PC-3 (cell line): Measurements from ENCODE around the gene CDH13. TPM values are rescaled to one million over a fixed set of nuclear protein-coding genes. Genes with fewer than 3 reads are reported as not detected.

Experiments used
- ATAC-seq: fragments of 200-7000 bp; cut with Tn5 transposase; 2 replicates; pipeline ENCODE4 v1.9.1; 2020; ENCODE audit warnings: mild to moderate bottlenecking, moderate library complexity
- BruUV-seq: library from RNA; stranded (reverse); fragments of 400-500 nt; replicated peaks from 2 replicates; lab custom pipeline; 2021; lab: Mats Ljungman, UMichigan
- CTCF ChIA-PET: fragments of 300-600 bp; sonication (Branson Sonifier 250); formaldehyde crosslinking; loops from one replicate; lab custom pipeline; 2022; ENCODE audit warnings: antibody characterized with exemption; lab: Charles Lee
- POLR2A ChIA-PET: fragments of 300-600 bp; sonication (Branson Sonifier 250); formaldehyde crosslinking; loops from one replicate; lab custom pipeline; 2022; ENCODE audit warnings: antibody characterized with exemption; ENCODE audit not compliant: unreplicated experiment; lab: Charles Lee
- DNase-seq: peaks from one replicate; pipeline ENCODE4 v3.0.0-alpha.2; 2015
- H2AFZ ChIP-seq: fragments of 300-600 bp; sonication (generic); 2 replicates; pipeline ENCODE4 v1.6.0; 2016; ENCODE audit warnings: antibody characterized with exemption, low read length
- H3F3A ChIP-seq: fragments of 300-600 bp; sonication (generic); one replicate; pipeline ENCODE4 v1.6.0; 2017; ENCODE audit warnings: antibody characterized with exemption, low read length, control low read depth, mild to moderate bottlenecking; ENCODE audit not compliant: unreplicated experiment
- H3K27ac ChIP-seq: fragments of 300-600 bp; sonication (generic); 2 replicates; pipeline ENCODE4 v1.5.1; 2016; ENCODE audit warnings: mild to moderate bottlenecking, low read length
- H3K27me3 ChIP-seq: fragments of 300-600 bp; sonication (generic); 2 replicates; pipeline ENCODE4 v1.6.1; 2016; ENCODE audit warnings: low read length, mixed read lengths
- H3K36me3 ChIP-seq: fragments of 300-600 bp; sonication (generic); 2 replicates; pipeline ENCODE4 v1.6.1; 2016; ENCODE audit warnings: low read depth, mixed run types, low read length, mixed read lengths
- H3K4me1 ChIP-seq: fragments of 300-600 bp; sonication (generic); 2 replicates; pipeline ENCODE4 v1.5.1; 2016; ENCODE audit warnings: low read length; ENCODE audit not compliant: insufficient read depth
- H3K4me2 ChIP-seq: fragments of 300-600 bp; sonication (generic); 2 replicates; pipeline ENCODE4 v1.6.0; 2016; ENCODE audit warnings: low read length
- H3K4me3 ChIP-seq: fragments of 300-600 bp; sonication (generic); 2 replicates; pipeline ENCODE4 v1.5.1; 2016; ENCODE audit warnings: mild to moderate bottlenecking, low read length, mixed read lengths
- H3K79me2 ChIP-seq: fragments of 300-600 bp; sonication (generic); 2 replicates; pipeline ENCODE4 v1.6.1; 2017; ENCODE audit warnings: low read length, mixed read lengths
- H3K9ac ChIP-seq: fragments of 300-600 bp; sonication (generic); 2 replicates; pipeline ENCODE4 v1.6.0; 2016; ENCODE audit warnings: mild to moderate bottlenecking, low read length
- H3K9me2 ChIP-seq: fragments of 300-600 bp; sonication (generic); replicated peaks from 2 replicates; pipeline ENCODE4 v1.6.1; 2016; ENCODE audit warnings: mixed run types, low read length, mixed read lengths
- H3K9me3 ChIP-seq: fragments of 300-600 bp; sonication (generic); 2 replicates; pipeline ENCODE4 v1.6.1; 2016; ENCODE audit warnings: low read length, mixed read lengths
- H4K20me1 ChIP-seq: fragments of 300-600 bp; sonication (generic); 2 replicates; pipeline ENCODE4 v1.6.1; 2016; ENCODE audit warnings: low read length, mixed read lengths
- EZH2 ChIP-seq: fragments of 300-600 bp; sonication (generic); IDR thresholded peaks from one replicate; pipeline ENCODE4 v1.6.1; 2017; ENCODE audit warnings: antibody characterized with exemption, mild to moderate bottlenecking, low read length; ENCODE audit not compliant: unreplicated experiment
- EZH2phosphoT487 ChIP-seq: fragments of 300-600 bp; sonication (generic); IDR thresholded peaks from 2 replicates; pipeline ENCODE4 v1.6.1; 2018; ENCODE audit warnings: mild to moderate bottlenecking, antibody characterized with exemption, low read length, borderline replicate concordance
- intact Hi-C: fragments of 100-400 bp; cut with micrococcal nuclease; formaldehyde crosslinking; loops from 2 replicates; pipeline ENCODE4 v1.9.0; 2023
- total RNA-seq: library from RNA; depleted of rRNA; stranded (reverse); fragments of >200 nt; gene quantifications from 2 replicates; pipeline ENCODE4 v1.2.3, GENCODE V29; 2014
- TF ChIP-seq, protein P1 (sequence below): fragments of 300-600 bp; sonication (generic); conservative IDR thresholded peaks from 2 replicates; pipeline ENCODE4 v1.5.1; 2017; ENCODE audit warnings: antibody characterized with exemption, low read depth, mild to moderate bottlenecking, low read length

The CDH13 gene
- total RNA-seq, 1 experiment from 2014 or later: 0.36 TPM

DNA sequence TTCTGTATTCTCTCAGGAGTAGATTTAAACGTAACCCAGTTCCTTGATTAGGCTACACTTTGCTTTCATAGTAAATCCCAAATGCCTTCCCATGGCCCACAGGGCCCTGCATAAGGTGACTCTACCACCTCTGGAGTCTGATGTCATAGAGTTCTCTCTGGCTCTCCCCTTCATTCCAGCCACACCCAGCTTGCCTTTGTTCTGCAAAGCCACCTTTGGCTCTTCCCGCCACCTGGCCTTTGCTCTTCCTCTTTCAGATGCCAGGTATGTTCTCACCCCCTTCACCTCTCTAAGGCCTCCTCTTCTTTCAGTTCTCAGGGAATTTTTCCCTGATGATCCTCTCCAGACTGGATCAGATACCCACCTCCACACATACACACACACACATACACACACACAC, 1039.7 kb downstream of the CDH13 start:
- no TSS peak for BruUV-seq
- ATAC-seq: no peak

DNA sequence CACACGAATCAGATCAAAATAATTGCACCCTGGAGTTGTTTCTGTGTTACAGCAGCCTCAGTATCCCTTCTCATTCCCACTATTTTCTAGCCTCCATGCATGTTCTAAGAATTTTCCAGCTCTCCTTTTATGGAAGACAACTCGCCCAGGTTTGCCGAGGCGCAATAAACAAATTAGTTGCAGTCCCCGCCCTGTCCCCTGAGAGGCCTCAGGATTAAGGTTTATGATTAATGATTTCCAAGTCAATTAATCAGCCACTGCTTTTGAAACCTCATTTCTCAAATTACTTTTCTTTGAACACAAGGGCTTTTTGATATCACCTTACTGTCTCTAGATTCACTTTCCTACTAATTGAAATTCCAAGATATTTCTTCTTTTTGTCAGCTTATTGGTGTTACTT, 1042.7 kb downstream of the CDH13 start:
- Histone ChIP-seq H3K27ac (no peak overlapping the region), H2AFZ (no peak overlapping the region), H3K4me2 (no peak overlapping the region), H3F3A (no peaks in the 10 kb centered on the region), H3K27me3 (no peaks in the 10 kb centered on the region; the same call in 1 of the 2 replicates), H3K9ac (no peak overlapping the region), H3K9me3 (no peaks in the 10 kb centered on the region), H3K4me1 (no peaks in the 10 kb centered on the region), H3K4me3 (no peak overlapping the region), H3K79me2 (no peaks in the 10 kb centered on the region), H3K9me2 (no peaks in the 10 kb centered on the region), H4K20me1 (no peaks in the 10 kb centered on the region), H3K36me3 (no peaks in the 10 kb centered on the region)
- ATAC-seq: no peak
- intact Hi-C loops: no loop called here
- ChIA-PET POLR2A (no interaction called here), CTCF (no interaction called here)
- TF ChIP-seq EZH2: no peak
- TF ChIP-seq, protein P1, sequence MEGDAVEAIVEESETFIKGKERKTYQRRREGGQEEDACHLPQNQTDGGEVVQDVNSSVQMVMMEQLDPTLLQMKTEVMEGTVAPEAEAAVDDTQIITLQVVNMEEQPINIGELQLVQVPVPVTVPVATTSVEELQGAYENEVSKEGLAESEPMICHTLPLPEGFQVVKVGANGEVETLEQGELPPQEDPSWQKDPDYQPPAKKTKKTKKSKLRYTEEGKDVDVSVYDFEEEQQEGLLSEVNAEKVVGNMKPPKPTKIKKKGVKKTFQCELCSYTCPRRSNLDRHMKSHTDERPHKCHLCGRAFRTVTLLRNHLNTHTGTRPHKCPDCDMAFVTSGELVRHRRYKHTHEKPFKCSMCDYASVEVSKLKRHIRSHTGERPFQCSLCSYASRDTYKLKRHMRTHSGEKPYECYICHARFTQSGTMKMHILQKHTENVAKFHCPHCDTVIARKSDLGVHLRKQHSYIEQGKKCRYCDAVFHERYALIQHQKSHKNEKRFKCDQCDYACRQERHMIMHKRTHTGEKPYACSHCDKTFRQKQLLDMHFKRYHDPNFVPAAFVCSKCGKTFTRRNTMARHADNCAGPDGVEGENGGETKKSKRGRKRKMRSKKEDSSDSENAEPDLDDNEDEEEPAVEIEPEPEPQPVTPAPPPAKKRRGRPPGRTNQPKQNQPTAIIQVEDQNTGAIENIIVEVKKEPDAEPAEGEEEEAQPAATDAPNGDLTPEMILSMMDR: no peak
- TF ChIP-seq EZH2phosphoT487: no peak
- DNase-seq: no peak
- BruUV-seq: no TSS peak

More for the DNA sequence above, 1039.7 kb downstream of the CDH13 start:
- no peaks in the 10 kb centered on the region for H3K9me3 ChIP-seq
- no peak for DNase-seq
- no peak overlapping the region for H3K4me3 ChIP-seq
- no peaks in the 10 kb centered on the region for H3K79me2 ChIP-seq
- no peaks in the 10 kb centered on the region for H3K27me3 ChIP-seq
- no peak overlapping the region for H3K27ac ChIP-seq
- H3F3A ChIP-seq: no peaks in the 10 kb centered on the region
- H3K4me2 ChIP-seq: no peak overlapping the region
- no peaks in the 10 kb centered on the region for H3K36me3 ChIP-seq
- H3K4me1 ChIP-seq: no peaks in the 10 kb centered on the region
- ChIA-PET POLR2A (no interaction called here), CTCF (no interaction called here)
- no peak overlapping the region for H2AFZ ChIP-seq
- no peaks in the 10 kb centered on the region for H4K20me1 ChIP-seq
- no peak overlapping the region for H3K9ac ChIP-seq
- no peak for TF ChIP-seq EZH2phosphoT487
- TF ChIP-seq EZH2: no peak
- TF ChIP-seq, protein P1: no peak
- intact Hi-C loops: no loop called here
- no peaks in the 10 kb centered on the region for H3K9me2 ChIP-seq

DNA sequence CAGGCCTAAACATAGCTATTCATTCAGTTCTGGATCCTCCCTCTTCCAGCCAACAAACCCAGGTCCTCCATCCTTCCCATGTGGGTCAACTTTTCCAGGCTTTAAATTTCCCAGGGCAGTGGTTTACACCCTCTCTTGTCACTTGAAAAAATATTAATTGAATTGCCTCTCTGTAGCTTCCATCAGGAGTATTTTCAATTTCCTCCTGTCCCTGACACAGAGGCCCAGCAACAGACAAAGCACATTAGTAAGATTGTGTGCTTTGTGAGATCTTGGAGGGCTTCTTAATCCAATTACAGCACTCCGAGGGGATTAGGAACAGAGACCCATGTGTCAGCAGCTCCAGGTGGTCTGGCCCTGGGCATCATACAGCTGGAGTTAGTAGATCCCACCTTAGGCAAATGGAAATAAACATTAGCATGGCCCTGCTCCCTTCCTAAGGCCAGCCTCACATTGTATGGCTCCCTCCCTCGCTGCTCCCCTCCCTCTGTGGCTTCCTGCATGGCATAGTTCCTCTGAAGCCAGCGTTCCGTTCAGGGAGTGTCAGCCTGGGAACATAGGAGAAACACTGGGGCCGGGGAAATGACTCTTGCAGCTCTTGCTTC, 1048.3 kb downstream of the CDH13 start:
- Histone ChIP-seq H4K20me1 (no peaks in the 10 kb centered on the region), H3K9me2 (no peaks in the 10 kb centered on the region), H3K9ac (no peak overlapping the region), H3K4me1 (no peaks in the 10 kb centered on the region), H3K4me2 (no peak overlapping the region), H3K4me3 (no peak overlapping the region), H3K9me3 (no peaks in the 10 kb centered on the region), H3K79me2 (no peaks in the 10 kb centered on the region), H3F3A (no peaks in the 10 kb centered on the region), H3K27ac (no peak overlapping the region), H2AFZ (no peak overlapping the region), H3K36me3 (no peaks in the 10 kb centered on the region), H3K27me3 (peaks cover 33% of the 10 kb centered on the region)
- TF ChIP-seq EZH2 (no peak), EZH2phosphoT487 (no peak)
- TF ChIP-seq, protein P1: no peak
- DNase-seq: no peak
- ChIA-PET CTCF (no interaction called here), POLR2A (no interaction called here)
- no peak for ATAC-seq
- no TSS peak for BruUV-seq
- intact Hi-C loops: no loop called here
